ENCODE data around the gene RAC2.

DNA sequence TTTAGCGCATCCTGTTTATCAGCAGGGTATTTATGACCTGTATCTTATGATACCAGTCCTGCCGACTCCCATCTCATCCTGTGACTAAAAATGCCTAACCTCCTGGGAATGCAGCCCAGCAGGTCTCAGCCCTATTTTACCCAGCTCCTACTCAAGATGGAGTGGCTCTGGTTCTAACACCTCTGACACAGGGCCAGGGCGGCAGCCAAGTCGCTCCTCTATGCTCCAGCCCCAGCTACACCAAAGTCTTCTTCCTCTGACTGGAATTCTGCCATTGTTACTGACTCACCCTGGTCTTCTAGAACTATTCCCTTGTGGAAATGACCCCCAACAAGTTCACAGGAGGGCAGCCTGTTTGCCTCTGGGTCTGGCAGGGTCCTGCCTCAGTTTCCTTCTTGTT, 48.1 kb downstream of the RAC2 start:
- TF ChIP-seq, protein P1, sequence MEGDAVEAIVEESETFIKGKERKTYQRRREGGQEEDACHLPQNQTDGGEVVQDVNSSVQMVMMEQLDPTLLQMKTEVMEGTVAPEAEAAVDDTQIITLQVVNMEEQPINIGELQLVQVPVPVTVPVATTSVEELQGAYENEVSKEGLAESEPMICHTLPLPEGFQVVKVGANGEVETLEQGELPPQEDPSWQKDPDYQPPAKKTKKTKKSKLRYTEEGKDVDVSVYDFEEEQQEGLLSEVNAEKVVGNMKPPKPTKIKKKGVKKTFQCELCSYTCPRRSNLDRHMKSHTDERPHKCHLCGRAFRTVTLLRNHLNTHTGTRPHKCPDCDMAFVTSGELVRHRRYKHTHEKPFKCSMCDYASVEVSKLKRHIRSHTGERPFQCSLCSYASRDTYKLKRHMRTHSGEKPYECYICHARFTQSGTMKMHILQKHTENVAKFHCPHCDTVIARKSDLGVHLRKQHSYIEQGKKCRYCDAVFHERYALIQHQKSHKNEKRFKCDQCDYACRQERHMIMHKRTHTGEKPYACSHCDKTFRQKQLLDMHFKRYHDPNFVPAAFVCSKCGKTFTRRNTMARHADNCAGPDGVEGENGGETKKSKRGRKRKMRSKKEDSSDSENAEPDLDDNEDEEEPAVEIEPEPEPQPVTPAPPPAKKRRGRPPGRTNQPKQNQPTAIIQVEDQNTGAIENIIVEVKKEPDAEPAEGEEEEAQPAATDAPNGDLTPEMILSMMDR (IDR thresholded peaks at IDR 0.05) = no peak
- TF ChIP-seq POLR2A (IDR thresholded peaks at IDR 0.05) = no peak
